PC-9 (cell line): ENCODE measurements around the gene ZNF79.

Experiments used
- CTCF ChIP-seq: fragments of 200-600 bp; sonication (generic); conservative IDR thresholded peaks from 2 replicates; pipeline ENCODE4 v1.6.1; 2017; ENCODE audit warnings: mixed run types, antibody characterized with exemption, mild to moderate bottlenecking, moderate library complexity
- EZH2 ChIP-seq: fragments of 200-600 bp; sonication (generic); IDR thresholded peaks from 2 replicates; pipeline ENCODE4 v1.8.0; 2017; ENCODE audit warnings: antibody characterized with exemption, low read depth

GRCh38 chr9:127415657-127416056, 8.5 kb upstream of the ZNF79 start:
- TF ChIP-seq CTCF = no peak
- no peak for TF ChIP-seq EZH2
